ENCODE data around the gene CCDC142.
A peak's percentile ranks its signal among the peaks of the same experiment; 100 is the strongest.

CCDC142 gene

DNA sequence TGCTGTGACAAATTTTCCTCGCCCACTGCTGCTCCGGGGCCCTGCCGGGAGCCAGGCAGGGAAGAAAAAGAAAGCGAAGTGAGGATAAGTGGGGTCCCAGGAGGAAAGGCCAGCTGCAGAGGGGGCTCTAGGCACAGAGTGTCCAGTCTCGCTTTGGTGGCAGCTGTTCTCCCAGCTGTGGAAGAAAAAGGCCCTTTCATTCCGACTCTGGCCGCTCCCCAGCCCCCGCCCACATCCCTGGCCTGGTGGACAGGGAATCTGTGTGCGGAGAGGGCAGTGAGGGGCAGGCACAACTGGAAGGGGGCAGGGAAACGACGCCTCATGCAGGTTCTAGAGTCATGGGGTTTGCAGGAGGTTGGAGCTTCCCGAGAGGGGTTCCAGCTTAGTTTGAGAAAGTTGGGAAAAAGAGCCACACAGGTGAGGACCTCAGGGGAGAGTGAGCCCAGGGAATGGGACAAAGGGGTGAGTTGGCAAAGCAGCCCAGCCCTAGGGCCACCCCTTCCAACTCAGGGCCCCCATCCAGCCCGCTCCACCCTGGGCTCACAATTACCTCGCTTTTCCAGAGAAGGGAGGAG lies 42.9 kb downstream of the CCDC142 start:
- Histone ChIP-seq H2AFZ (ENCODE audit: low read length) (peak overlapping the region; percentile 96), H3K4me3 (ENCODE audit: low read length in 2 of 2) (peak overlapping the region; percentile 59 to 78)
- no CpG with 5 or more reads among the region's 14 CpGs for WGBS, 2 donors (ENCODE audit: extremely low coverage in 2 of 2, insufficient read length in 2 of 2, insufficient replicate concordance in 1 of 2)

DNA sequence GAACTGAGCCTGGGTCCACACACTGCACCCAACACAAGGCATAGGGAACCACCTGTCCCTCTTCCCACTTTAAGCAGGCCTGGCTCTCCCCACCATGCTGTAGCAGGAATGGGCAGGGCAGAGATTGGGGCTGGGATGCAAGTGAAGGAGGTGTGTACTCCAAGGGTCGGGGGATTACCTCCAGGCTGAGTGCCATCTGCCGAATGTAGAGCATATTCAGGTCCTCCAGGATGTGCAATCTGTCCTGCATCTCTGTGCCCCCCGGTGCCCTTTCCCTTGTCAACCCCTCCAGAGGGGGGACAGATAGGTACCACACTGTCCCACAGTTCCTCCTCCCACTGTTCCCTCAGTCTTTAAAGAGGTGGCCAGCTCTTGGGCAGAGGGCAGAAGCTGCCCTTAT lies 43.4 kb downstream of the CCDC142 start:
- DNase-seq (ENCODE audit: low spot score): no peak
- peaks cover 0 to 15% (median 0%) of the 10 kb centered on the region in 3 experiments for H3K27me3 ChIP-seq (ENCODE audit: control insufficient read depth in 3 of 3, insufficient read depth in 3 of 3, low read depth in 1 of 3, low read length in 3 of 3)
- H2BK120ac ChIP-seq (ENCODE audit: low read depth, low read length): no peak overlapping the region
- no peak overlapping the region for H4K8ac ChIP-seq (ENCODE audit: low read depth, low read length)
- peak overlapping the region; percentile 90 for H3K9ac ChIP-seq (ENCODE audit: low read depth, low read length, poor library complexity)
- H3K4me2 ChIP-seq (ENCODE audit: insufficient read depth, low read length, poor library complexity, severe bottlenecking): peak overlapping the region; percentile 95
- H3K27ac ChIP-seq (replicated peaks; ENCODE audit: low read length): peak overlapping the region; percentile 94
- no peak overlapping the region for H2BK12ac ChIP-seq (ENCODE audit: low read length)
- peaks cover 2 to 3% of the 10 kb centered on the region in 2 donors for H3K36me3 ChIP-seq (replicated peaks in 1 of 2; ENCODE audit: control insufficient read depth in 2 of 2, insufficient read depth in 2 of 2, low read length in 2 of 2)
- peaks cover 8% of the 10 kb centered on the region for H3K79me1 ChIP-seq (ENCODE audit: low read depth, low read length)
- no peak overlapping the region for H3K23ac ChIP-seq (ENCODE audit: low read depth, low read length, poor library complexity)
- peak overlapping the region; percentile 96 for H2AFZ ChIP-seq (ENCODE audit: low read length)
- no CpG with 5 or more reads among the region's 3 CpGs for WGBS, 2 donors (ENCODE audit: extremely low coverage in 2 of 2, insufficient read length in 2 of 2, insufficient replicate concordance in 1 of 2)
- H3K4me3 ChIP-seq (ENCODE audit: low read length in 2 of 2): peak overlapping the region; percentile 59 to 78
- peak overlapping the region; percentile 43 for H2AK5ac ChIP-seq (ENCODE audit: low read depth, low read length)
- H3K9me3 ChIP-seq (replicated peaks in 1 of 2; ENCODE audit: control insufficient read depth in 2 of 2, insufficient read depth in 1 of 2, low read depth in 1 of 2, low read length in 2 of 2): peaks cover 0 to 2% of the 10 kb centered on the region in 2 donors
- peak overlapping the region; percentile 56 for H3K14ac ChIP-seq (ENCODE audit: low read length)
- no peak overlapping the region for H3K4ac ChIP-seq (ENCODE audit: low read length)
- H4K91ac ChIP-seq (ENCODE audit: low read depth, low read length, poor library complexity): no peak overlapping the region
- peaks cover 17 to 19% of the 10 kb centered on the region in 2 donors for H3K4me1 ChIP-seq (ENCODE audit: control insufficient read depth in 2 of 2, insufficient read depth in 1 of 2, low read depth in 1 of 2, low read length in 2 of 2)
- H2BK15ac ChIP-seq (ENCODE audit: low read length): peak overlapping the region; percentile 30
- H2BK5ac ChIP-seq (ENCODE audit: low read length): peak overlapping the region; percentile 56
- peak overlapping the region; percentile 94 for H3K18ac ChIP-seq (ENCODE audit: low read length)

More for the DNA sequence above, 42.9 kb downstream of the CCDC142 start:
- Histone ChIP-seq H3K36me3 (replicated peaks in 1 of 2; ENCODE audit: control insufficient read depth in 2 of 2, insufficient read depth in 2 of 2, low read length in 2 of 2) (peaks cover 0 to under 1% of the 10 kb centered on the region in 2 donors), H3K4me2 (ENCODE audit: insufficient read depth, low read length, poor library complexity, severe bottlenecking) (peak overlapping the region; percentile 95), H4K91ac (ENCODE audit: low read depth, low read length, poor library complexity) (no peak overlapping the region), H3K9ac (ENCODE audit: low read depth, low read length, poor library complexity) (peak overlapping the region; percentile 90), H2AK5ac (ENCODE audit: low read depth, low read length) (peak overlapping the region; percentile 43), H2BK12ac (ENCODE audit: low read length) (no peak overlapping the region), H3K27ac (replicated peaks; ENCODE audit: low read length) (peak overlapping the region; percentile 94), H3K9me3 (replicated peaks in 1 of 2; ENCODE audit: control insufficient read depth in 2 of 2, insufficient read depth in 1 of 2, low read depth in 1 of 2, low read length in 2 of 2) (peaks cover 0 to 2% of the 10 kb centered on the region in 2 donors), H2BK120ac (ENCODE audit: low read depth, low read length) (peak overlapping the region; percentile 73), H3K18ac (ENCODE audit: low read length) (peak overlapping the region; percentile 94), H3K27me3 (ENCODE audit: control insufficient read depth in 3 of 3, insufficient read depth in 3 of 3, low read depth in 1 of 3, low read length in 3 of 3) (peaks cover 0 to 15% (median 0%) of the 10 kb centered on the region in 3 experiments), H3K23ac (ENCODE audit: low read depth, low read length, poor library complexity) (peak overlapping the region; percentile 81), H3K4ac (ENCODE audit: low read length) (no peak overlapping the region), H3K14ac (ENCODE audit: low read length) (peak overlapping the region; percentile 92), H2BK15ac (ENCODE audit: low read length) (peak overlapping the region; percentile 30), H3K4me1 (ENCODE audit: control insufficient read depth in 2 of 2, insufficient read depth in 1 of 2, low read depth in 1 of 2, low read length in 2 of 2) (peaks cover 17 to 19% of the 10 kb centered on the region in 2 donors), H2BK5ac (ENCODE audit: low read length) (peak overlapping the region; percentile 56), H4K8ac (ENCODE audit: low read depth, low read length) (no peak overlapping the region), H3K79me1 (ENCODE audit: low read depth, low read length) (peaks cover 6% of the 10 kb centered on the region)
- no peak for DNase-seq (ENCODE audit: low spot score)

GRCh38 chr2:74438248-74438647 lies 44.5 kb downstream of the CCDC142 start:
- H2AFZ ChIP-seq (ENCODE audit: low read length): no peak overlapping the region
- H3K23ac ChIP-seq (ENCODE audit: low read depth, low read length, poor library complexity): no peak overlapping the region
- H2BK15ac ChIP-seq (ENCODE audit: low read length): no peak overlapping the region
- H4K91ac ChIP-seq (ENCODE audit: low read depth, low read length, poor library complexity): peak overlapping the region; percentile 45
- H3K14ac ChIP-seq (ENCODE audit: low read length): no peak overlapping the region
- no peak overlapping the region for H3K9ac ChIP-seq (ENCODE audit: low read depth, low read length, poor library complexity)
- H3K36me3 ChIP-seq (replicated peaks in 1 of 2; ENCODE audit: control insufficient read depth in 2 of 2, insufficient read depth in 2 of 2, low read length in 2 of 2): peaks cover 2 to 3% of the 10 kb centered on the region in 2 donors
- H3K18ac ChIP-seq (ENCODE audit: low read length): no peak overlapping the region
- no CpG with 5 or more reads among the region's 1 CpG for WGBS, 2 donors (ENCODE audit: extremely low coverage in 2 of 2, insufficient read length in 2 of 2, insufficient replicate concordance in 1 of 2)
- no peak overlapping the region for H3K4me3 ChIP-seq (ENCODE audit: low read length in 2 of 2)
- no peak overlapping the region for H3K4me2 ChIP-seq (ENCODE audit: insufficient read depth, low read length, poor library complexity, severe bottlenecking)
- no peak overlapping the region for H3K27ac ChIP-seq (replicated peaks; ENCODE audit: low read length)
- H3K79me1 ChIP-seq (ENCODE audit: low read depth, low read length): peaks cover 8% of the 10 kb centered on the region
- no peak overlapping the region for H4K8ac ChIP-seq (ENCODE audit: low read depth, low read length)
- no peak overlapping the region for H2BK12ac ChIP-seq (ENCODE audit: low read length)
- no peak for DNase-seq (ENCODE audit: low spot score)
- H3K9me3 ChIP-seq (replicated peaks in 1 of 2; ENCODE audit: control insufficient read depth in 2 of 2, insufficient read depth in 1 of 2, low read depth in 1 of 2, low read length in 2 of 2): peaks cover 0 to 2% of the 10 kb centered on the region in 2 donors
- no peak overlapping the region for H2BK5ac ChIP-seq (ENCODE audit: low read length)
- peaks cover 0 to 15% (median 0%) of the 10 kb centered on the region in 3 experiments for H3K27me3 ChIP-seq (ENCODE audit: control insufficient read depth in 3 of 3, insufficient read depth in 3 of 3, low read depth in 1 of 3, low read length in 3 of 3)
- no peak overlapping the region for H2AK5ac ChIP-seq (ENCODE audit: low read depth, low read length)
- H3K4me1 ChIP-seq (ENCODE audit: control insufficient read depth in 2 of 2, insufficient read depth in 1 of 2, low read depth in 1 of 2, low read length in 2 of 2): peaks cover 17 to 19% of the 10 kb centered on the region in 2 donors
- no peak overlapping the region for H2BK120ac ChIP-seq (ENCODE audit: low read depth, low read length)
- no peak overlapping the region for H3K4ac ChIP-seq (ENCODE audit: low read length)

- no peak for DNase-seq (ENCODE audit: low spot score)
- H3K4me2 ChIP-seq (ENCODE audit: insufficient read depth, low read length, poor library complexity, severe bottlenecking): no peak overlapping the region
- no peak overlapping the region for H3K23ac ChIP-seq (ENCODE audit: low read depth, low read length, poor library complexity)
- peaks cover 17 to 19% of the 10 kb centered on the region in 2 donors for H3K4me1 ChIP-seq (ENCODE audit: control insufficient read depth in 2 of 2, insufficient read depth in 1 of 2, low read depth in 1 of 2, low read length in 2 of 2)
- H4K8ac ChIP-seq (ENCODE audit: low read depth, low read length): no peak overlapping the region
- H4K91ac ChIP-seq (ENCODE audit: low read depth, low read length, poor library complexity): no peak overlapping the region
- no peak overlapping the region for H3K27ac ChIP-seq (replicated peaks; ENCODE audit: low read length)
- H3K4me3 ChIP-seq (ENCODE audit: low read length in 2 of 2): no peak overlapping the region
- peaks cover 8% of the 10 kb centered on the region for H3K79me1 ChIP-seq (ENCODE audit: low read depth, low read length)
- no peak overlapping the region for H2BK5ac ChIP-seq (ENCODE audit: low read length)
- peaks cover 7 to 10% of the 10 kb centered on the region in 2 donors for H3K36me3 ChIP-seq (replicated peaks in 1 of 2; ENCODE audit: control insufficient read depth in 2 of 2, insufficient read depth in 2 of 2, low read length in 2 of 2)
- H2AFZ ChIP-seq (ENCODE audit: low read length): no peak overlapping the region
- no peak overlapping the region for H2BK15ac ChIP-seq (ENCODE audit: low read length)
- WGBS, 2 donors (ENCODE audit: extremely low coverage in 2 of 2, insufficient read length in 2 of 2, insufficient replicate concordance in 1 of 2): no CpG with 5 or more reads among the region's 6 CpGs
- no peak overlapping the region for H2BK12ac ChIP-seq (ENCODE audit: low read length)
- no peak overlapping the region for H2AK5ac ChIP-seq (ENCODE audit: low read depth, low read length)
- no peak overlapping the region for H3K9ac ChIP-seq (ENCODE audit: low read depth, low read length, poor library complexity)
- H3K27me3 ChIP-seq (ENCODE audit: control insufficient read depth in 3 of 3, insufficient read depth in 3 of 3, low read depth in 1 of 3, low read length in 3 of 3): peaks cover 0 to 5% (median 0%) of the 10 kb centered on the region in 3 experiments
- H3K14ac ChIP-seq (ENCODE audit: low read length): no peak overlapping the region
- no peak overlapping the region for H3K4ac ChIP-seq (ENCODE audit: low read length)
- H2BK120ac ChIP-seq (ENCODE audit: low read depth, low read length): no peak overlapping the region
- H3K9me3 ChIP-seq (replicated peaks in 1 of 2; ENCODE audit: control insufficient read depth in 2 of 2, insufficient read depth in 1 of 2, low read depth in 1 of 2, low read length in 2 of 2): no peaks in the 10 kb centered on the region
- no peak overlapping the region for H3K18ac ChIP-seq (ENCODE audit: low read length)
Measured at GRCh38 chr2:74436848-74437695, 45.7 kb downstream of the CCDC142 start.
